ENCODE data around the gene INTS3.
"Not testable (repeated sequence)": the region's sequence is repeated elsewhere in the genome, so short reads cannot be mapped to it uniquely, and the experiment has no call there.

INTS3 gene

DNA sequence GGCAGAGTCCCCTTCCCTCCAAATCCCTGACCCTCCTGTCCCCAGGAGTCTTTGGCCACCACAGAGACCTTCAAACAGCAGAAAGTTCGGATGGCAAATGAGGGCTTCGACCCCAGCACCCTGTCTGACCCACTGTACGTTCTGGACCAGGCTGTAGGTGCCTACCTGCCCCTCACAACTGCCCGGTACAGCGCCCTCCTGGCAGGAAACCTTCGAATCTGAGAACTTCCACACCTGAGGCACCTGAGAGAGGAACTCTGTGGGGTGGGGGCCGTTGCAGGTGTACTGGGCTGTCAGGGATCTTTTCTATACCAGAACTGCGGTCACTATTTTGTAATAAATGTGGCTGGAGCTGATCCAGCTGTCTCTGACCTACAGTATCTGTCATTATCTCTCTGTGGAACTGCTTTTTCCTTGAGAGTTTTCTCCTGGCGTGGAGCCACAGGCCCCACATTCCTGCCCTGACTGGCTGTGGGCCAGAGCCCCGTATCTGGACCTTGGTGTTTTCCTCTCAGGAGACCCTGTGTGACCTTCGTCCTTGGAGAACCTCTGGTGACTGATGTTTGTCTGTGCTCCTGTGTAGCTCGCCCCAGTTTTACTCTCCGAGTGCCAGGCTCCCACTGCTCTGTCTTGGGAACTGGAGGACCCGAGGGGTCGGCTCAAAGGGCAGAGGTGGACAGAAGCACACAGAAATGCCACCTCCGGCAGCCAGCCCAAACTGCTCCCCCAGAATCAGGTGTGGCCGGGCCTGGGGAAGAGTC is 52.1 kb downstream of the INTS3 start:
- H3K36me3 ChIP-seq (replicated peaks; ENCODE audit: insufficient read depth, low read length), result no peaks in the 10 kb centered on the region
- peaks cover 12% of the 10 kb centered on the region for H3F3A ChIP-seq (ENCODE audit: insufficient read depth, low read length)
- no peaks in the 10 kb centered on the region for H3K27me3 ChIP-seq (replicated peaks; ENCODE audit: insufficient read depth, low read length)
- no peaks in the 10 kb centered on the region for H3K9me3 ChIP-seq (replicated peaks; ENCODE audit: insufficient read depth, low read length)
- TF ChIP-seq, protein P1, sequence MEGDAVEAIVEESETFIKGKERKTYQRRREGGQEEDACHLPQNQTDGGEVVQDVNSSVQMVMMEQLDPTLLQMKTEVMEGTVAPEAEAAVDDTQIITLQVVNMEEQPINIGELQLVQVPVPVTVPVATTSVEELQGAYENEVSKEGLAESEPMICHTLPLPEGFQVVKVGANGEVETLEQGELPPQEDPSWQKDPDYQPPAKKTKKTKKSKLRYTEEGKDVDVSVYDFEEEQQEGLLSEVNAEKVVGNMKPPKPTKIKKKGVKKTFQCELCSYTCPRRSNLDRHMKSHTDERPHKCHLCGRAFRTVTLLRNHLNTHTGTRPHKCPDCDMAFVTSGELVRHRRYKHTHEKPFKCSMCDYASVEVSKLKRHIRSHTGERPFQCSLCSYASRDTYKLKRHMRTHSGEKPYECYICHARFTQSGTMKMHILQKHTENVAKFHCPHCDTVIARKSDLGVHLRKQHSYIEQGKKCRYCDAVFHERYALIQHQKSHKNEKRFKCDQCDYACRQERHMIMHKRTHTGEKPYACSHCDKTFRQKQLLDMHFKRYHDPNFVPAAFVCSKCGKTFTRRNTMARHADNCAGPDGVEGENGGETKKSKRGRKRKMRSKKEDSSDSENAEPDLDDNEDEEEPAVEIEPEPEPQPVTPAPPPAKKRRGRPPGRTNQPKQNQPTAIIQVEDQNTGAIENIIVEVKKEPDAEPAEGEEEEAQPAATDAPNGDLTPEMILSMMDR (IDR thresholded peaks at IDR 0.05; ENCODE audit: low read length), result 0 out of 2 replicates have a peak, but pooled peaks have one; percentile 2
- no peak for TF ChIP-seq EZH2phosphoT487 (IDR thresholded peaks at IDR 0.05; ENCODE audit: low read length)
- H3K9ac ChIP-seq (ENCODE audit: low read length), result no peak overlapping the region
- no peak overlapping the region for H3K4me2 ChIP-seq (ENCODE audit: low read depth, low read length)
- H3K9me2 ChIP-seq (replicated peaks; ENCODE audit: insufficient read depth, low read length), result no peaks in the 10 kb centered on the region
- peaks cover 18% of the 10 kb centered on the region for H3K4me1 ChIP-seq (ENCODE audit: low read length)
- H2AFZ ChIP-seq (ENCODE audit: low read length), result no peak overlapping the region
- H4K20me1 ChIP-seq (ENCODE audit: insufficient read depth, low read length), result no peaks in the 10 kb centered on the region
- H3K79me2 ChIP-seq (ENCODE audit: low read length), result no peaks in the 10 kb centered on the region
- DNase-seq, result peak; percentile 22
- H3K27ac ChIP-seq (ENCODE audit: low read length), result no peak overlapping the region
- H3K4me3 ChIP-seq (ENCODE audit: low read length), result no peak overlapping the region

DNA sequence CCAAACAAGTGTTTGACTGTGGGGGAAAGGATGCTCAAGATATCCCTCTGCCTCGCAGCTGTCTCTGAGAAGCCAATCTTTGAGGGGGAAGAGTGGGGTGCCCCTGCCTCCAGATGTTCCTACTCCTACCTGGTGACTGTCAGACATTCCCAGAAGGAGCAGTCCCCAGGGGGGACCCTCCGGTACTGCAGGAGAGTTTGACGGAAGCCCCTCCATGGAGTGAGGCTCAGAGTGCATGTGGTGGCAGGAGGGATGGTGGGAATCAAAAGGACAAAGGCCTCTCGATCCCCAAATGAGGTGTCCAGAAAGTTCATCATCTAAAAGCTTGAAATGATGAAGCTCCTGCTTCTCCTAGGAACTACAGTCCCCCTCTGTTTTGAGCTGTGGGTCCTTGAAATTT is 52.7 kb downstream of the INTS3 start:
- Histone ChIP-seq H3K27ac (ENCODE audit: low read length) (no peak overlapping the region), H3K4me3 (ENCODE audit: low read length) (no peak overlapping the region), H3K79me2 (ENCODE audit: low read length) (no peaks in the 10 kb centered on the region), H3K4me1 (ENCODE audit: low read length) (peaks cover 18% of the 10 kb centered on the region), H2AFZ (ENCODE audit: low read length) (no peak overlapping the region), H4K20me1 (ENCODE audit: insufficient read depth, low read length) (no peaks in the 10 kb centered on the region), H3K9me3 (replicated peaks; ENCODE audit: insufficient read depth, low read length) (no peaks in the 10 kb centered on the region), H3K9me2 (replicated peaks; ENCODE audit: insufficient read depth, low read length) (no peaks in the 10 kb centered on the region), H3F3A (ENCODE audit: insufficient read depth, low read length) (peaks cover 12% of the 10 kb centered on the region), H3K27me3 (replicated peaks; ENCODE audit: insufficient read depth, low read length) (no peaks in the 10 kb centered on the region), H3K9ac (ENCODE audit: low read length) (no peak overlapping the region), H3K36me3 (replicated peaks; ENCODE audit: insufficient read depth, low read length) (no peaks in the 10 kb centered on the region), H3K4me2 (ENCODE audit: low read depth, low read length) (no peak overlapping the region)
- no peak for TF ChIP-seq EZH2 (optimal IDR thresholded peaks at IDR 0.05; ENCODE audit: low read depth, low read length)
- TF ChIP-seq, protein P1 (IDR thresholded peaks at IDR 0.05; ENCODE audit: low read length), result no peak
- no peak for DNase-seq

DNA sequence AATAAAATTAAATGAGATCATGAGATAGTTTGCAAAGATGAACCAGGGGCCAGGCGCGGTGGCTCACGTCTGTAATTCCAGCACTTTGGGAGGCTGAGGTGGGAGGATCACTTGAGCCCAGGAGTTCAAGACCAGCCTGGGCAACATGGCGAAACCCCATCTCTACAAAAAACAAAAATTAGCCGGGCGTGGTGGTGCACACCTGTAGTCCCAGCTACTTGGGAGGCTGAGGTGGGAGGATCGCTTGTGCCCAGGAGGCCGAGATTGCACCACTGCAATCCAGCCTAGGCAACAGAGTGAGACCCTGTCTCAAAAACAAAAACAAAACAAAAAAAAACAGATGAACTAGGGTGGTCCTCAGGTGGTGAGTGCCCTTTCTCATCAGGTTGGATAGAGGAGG is 54.8 kb downstream of the INTS3 start:
- Histone ChIP-seq H3K27ac (ENCODE audit: low read length) (peak overlapping the region; percentile 84; the same call in 1 of the 2 replicates), H3K4me2 (ENCODE audit: low read depth, low read length) (peak overlapping the region; percentile 68)
- DNase-seq, result not testable (repeated sequence)

More for the DNA sequence above, 54.8 kb downstream of the INTS3 start:
- Histone ChIP-seq H3K4me1 (ENCODE audit: low read length) (peaks cover 14% of the 10 kb centered on the region), H3F3A (ENCODE audit: insufficient read depth, low read length) (peaks cover 11% of the 10 kb centered on the region; the same call in 1 of the 2 replicates), H2AFZ (ENCODE audit: low read length) (peak overlapping the region; percentile 90; the same call in 1 of the 2 replicates), H3K9ac (ENCODE audit: low read length) (peak overlapping the region; percentile 92; the same call in 1 of the 2 replicates), H3K4me3 (ENCODE audit: low read length) (peak overlapping the region; percentile 69)
- H4K20me1 ChIP-seq (ENCODE audit: insufficient read depth, low read length); H3K36me3 ChIP-seq (replicated peaks; ENCODE audit: insufficient read depth, low read length); H3K79me2 ChIP-seq (ENCODE audit: low read length); H3K9me2 ChIP-seq (replicated peaks; ENCODE audit: insufficient read depth, low read length); H3K9me3 ChIP-seq (replicated peaks; ENCODE audit: insufficient read depth, low read length); H3K27me3 ChIP-seq (replicated peaks; ENCODE audit: insufficient read depth, low read length): not testable (repeated sequence)
